ENCODE results near the gene EIF2B2. TPM values are rescaled to one million over a fixed set of nuclear protein-coding genes. Genes with fewer than 3 reads are reported as not detected.

EIF2B2 gene
- total RNA-seq, 1 donor from 2014 or later: 51.7 TPM

GRCh38 chr14:74973905-74974363 lies 28.8 kb upstream of the EIF2B2 start:
- no peak for DNase-seq (ENCODE audit: low spot score)

DNA sequence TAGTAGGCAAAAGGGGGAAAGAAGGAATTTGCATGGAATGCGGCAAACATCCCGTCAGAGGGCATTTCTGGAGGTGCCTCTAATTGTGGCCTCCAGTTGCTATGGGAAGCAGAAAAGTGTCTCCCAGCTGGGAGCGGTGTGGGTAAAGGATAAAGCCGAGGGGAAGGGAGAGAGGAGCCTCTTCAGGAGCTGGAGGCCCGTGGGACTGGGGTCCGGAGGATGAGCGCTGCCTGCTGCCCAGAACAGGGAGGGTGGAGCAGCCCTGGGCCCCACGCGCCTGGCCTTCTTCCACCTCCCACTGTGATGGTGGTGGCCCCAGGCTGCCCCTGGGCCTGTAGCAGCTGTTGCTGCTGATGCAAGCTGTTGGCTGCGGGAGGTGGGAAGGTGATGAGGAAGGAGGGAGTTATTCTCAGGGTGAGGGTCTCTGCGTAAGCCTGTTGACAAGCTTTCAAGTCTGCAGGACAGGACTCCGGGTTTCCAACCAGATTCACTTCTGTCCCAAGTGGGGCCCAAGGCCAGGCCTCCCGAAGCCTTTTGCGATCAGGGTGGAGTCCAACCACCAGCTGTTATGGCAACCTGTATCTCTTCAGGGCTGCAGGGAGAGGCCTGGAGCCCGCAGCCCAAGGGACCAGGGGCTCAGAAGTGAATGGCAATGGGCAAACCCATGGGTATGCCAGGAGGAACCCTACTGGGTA lies 28.2 kb upstream of the EIF2B2 start:
- no peak for DNase-seq (ENCODE audit: low spot score)

DNA sequence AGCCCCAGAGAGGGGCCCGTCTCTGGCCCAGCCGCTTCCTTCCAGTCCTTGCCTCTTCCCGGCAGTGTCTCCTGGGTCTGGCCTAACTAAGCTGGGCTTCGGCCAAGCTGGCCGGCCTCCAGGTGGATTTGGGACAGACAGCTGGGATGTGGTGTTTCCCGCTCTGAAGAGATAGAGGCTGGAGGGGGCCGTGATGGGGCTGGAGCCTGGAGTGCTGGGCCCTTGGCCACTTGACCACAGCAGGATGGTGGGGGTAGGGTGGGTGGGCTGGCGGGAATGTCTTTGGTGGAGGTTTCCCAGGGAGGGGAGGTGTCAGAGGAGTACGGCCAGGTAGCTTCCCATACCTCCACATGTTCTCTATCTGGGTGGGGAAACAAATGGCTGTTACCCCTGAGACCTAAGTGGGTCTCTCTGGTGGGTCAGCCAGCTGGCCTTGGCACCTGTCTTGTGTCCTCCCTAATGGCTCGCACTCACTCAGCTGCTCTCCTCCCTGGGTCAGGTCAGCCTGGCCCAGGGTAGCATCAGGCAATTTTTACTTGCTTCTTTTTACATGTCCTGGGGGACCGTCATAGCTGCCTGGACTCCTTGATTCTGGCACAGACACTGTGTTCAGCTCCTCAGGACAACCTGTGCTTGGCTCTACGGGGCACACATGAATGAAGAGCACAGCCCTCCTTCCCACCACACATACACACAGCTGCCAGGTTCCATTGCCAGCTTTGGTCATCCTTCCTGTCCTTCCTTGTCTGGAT lies 27.5 kb upstream of the EIF2B2 start:
- peak; percentile 40 for DNase-seq (ENCODE audit: low spot score)

GRCh38 chr14:74976264-74977113 lies 26.2 kb upstream of the EIF2B2 start:
- DNase-seq (ENCODE audit: low spot score): no peak

DNA sequence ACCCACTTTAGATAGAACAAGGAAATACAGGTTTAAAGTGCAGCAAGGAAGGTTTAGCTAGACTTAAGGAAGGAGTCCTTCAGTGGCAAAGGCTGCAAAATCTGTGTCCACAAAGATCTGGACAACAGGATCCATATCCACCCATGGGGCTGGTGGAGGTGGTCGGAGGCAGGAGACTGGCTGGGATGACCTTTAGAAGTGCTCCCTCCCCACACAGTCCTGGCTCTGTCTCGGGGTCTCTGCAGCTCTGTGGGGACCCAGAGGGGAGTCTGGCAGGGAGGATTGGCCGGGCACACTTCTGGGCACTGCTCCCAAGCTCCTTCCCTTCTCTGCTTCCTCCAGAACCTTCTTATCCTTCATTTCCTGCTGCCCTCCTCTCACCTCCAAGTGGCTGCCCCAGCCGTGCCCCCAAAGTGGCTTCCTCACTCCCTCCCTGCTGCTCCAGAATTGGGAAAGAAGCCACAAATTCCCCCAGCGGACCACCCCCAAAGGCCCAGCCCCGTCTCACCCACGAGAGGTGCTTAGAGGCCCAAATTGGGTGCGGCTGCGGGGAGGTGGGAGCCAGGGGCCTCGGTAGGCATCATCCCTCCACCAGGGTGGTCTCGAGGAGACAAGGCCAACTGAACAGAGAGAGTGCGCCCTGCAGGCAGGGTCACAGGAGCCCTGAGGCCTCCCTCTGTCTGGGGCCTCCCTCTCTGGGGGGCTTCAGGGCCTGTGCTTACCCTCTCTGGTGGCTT lies 25.4 kb upstream of the EIF2B2 start:
- DNase-seq (ENCODE audit: low spot score): no peak

GRCh38 chr14:74977901-74978385 lies 24.8 kb upstream of the EIF2B2 start:
- DNase-seq (ENCODE audit: low spot score): no peak

- DNase-seq (ENCODE audit: low spot score): no peak
Observed at GRCh38 chr14:74978416-74978947, 24.2 kb upstream of the EIF2B2 start.

DNA sequence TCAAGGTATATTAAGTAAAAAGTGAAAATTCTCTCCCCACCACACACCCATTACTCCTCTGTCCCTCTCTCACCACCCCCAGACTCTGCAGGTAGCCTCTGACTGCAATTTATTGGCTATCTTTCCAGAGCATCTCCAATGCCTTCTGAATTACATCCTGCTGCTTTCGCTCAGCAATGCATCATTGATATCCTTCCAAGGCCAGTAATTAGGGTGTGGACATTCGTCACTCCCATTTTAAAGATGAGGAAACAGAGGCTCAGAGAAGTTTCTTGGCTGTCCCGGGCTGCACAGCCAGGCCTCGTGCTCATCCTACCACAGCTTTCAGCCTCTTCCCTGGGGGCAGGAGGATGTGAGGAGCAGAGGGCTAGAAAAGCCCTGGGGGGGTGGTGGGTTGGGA lies 23.7 kb upstream of the EIF2B2 start:
- no peak for DNase-seq (ENCODE audit: low spot score)

- no peak for DNase-seq (ENCODE audit: low spot score)
Observed at GRCh38 chr14:74979442-74980397, 23.0 kb upstream of the EIF2B2 start.

GRCh38 chr14:74980398-74980730 lies 22.4 kb upstream of the EIF2B2 start:
- DNase-seq (ENCODE audit: low spot score): no peak

DNA sequence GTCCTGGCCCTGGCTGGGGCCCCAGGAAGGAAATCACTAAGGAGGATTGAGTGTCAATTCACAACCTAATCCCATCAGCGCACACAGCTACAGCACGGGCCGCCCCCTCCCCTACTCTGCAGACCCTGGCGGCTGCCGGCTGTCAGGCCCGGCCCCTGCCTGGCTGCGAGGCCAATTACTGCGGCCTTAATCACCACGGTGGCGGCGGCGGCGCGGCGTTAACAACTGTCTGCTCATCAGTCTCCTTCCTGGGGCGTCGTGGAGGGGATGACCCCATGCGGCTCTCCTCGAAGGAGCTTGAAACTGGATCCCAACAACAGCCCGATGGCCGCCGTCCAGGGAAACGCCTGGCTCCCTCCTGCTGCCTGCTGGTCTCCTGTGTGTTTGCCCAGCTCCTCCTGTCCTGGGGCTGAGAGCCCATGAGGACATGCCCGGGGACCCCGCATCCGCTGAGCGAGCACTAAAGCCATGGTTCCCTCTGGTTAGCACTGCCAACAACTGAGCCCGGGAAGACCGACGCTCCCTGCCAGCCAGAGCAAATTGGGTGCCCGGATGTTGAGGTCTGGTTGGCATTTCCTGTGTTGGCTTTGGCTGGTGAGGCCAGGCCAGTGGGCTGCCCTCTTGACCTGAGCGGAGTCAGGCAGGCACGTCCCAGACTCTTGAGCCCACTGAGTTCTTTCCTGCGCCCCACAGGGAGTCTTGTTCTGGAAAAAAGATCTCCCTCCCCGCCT lies 21.8 kb upstream of the EIF2B2 start:
- no peak for DNase-seq (ENCODE audit: low spot score)

DNA sequence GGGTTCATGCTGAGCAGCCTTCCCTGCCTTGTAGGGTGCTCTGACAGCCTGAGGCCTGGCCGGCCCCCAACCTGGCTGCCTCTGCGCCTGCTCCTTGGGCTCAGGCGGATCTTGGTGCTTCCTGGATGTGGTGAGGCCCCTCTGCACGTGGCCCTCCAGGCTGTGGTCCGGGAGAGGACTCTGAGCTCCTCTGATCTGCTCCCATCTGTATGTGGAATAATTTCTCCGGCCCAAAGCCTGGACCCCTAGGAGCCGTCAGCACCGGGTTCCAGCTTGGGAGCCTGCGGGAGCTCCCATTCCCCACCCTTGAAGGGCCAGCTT lies 21.3 kb upstream of the EIF2B2 start:
- DNase-seq (ENCODE audit: low spot score): no peak

DNA sequence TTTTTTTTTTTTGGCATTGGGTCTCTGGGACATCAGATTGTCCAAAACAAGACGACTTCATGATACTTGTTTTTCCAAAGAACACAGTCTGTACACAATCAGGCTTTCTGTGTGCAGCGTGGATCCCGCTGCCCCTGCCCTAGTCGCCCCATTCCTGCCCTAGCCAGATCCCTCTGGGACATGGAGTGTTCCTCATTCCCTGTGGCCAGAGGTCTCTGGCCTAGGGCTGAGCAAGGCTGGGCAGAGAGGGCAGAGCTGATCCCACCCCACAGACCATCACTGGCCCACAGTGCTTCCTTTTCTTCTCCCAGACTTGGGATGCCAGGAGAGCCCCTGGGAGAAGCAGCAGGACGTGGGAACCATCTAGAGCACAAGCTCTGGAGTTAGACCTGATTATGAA lies 20.9 kb upstream of the EIF2B2 start:
- no peak for DNase-seq (ENCODE audit: low spot score)

- no peak for DNase-seq (ENCODE audit: low spot score)
Observed at GRCh38 chr14:74982661-74983060, 20.1 kb upstream of the EIF2B2 start.

DNA sequence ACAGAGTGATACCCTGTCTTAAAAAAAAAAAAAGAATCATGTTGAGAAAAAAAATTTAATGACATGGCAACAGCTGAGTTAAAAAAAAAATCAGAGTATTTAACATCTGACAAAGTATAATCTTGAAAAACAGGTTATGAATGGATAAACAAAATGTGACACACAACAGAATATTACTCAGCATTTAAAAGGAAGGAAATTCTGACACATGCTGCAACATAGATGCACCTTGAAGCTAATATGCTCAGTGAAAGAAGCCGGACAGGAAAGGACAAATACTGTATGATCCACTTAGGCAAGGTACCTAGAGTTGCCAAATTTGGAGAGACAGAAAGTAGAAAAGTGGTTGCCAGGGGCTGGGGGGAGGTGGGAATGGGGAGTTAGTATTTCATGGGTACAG lies 19.4 kb upstream of the EIF2B2 start:
- DNase-seq (ENCODE audit: low spot score): no peak

DNA sequence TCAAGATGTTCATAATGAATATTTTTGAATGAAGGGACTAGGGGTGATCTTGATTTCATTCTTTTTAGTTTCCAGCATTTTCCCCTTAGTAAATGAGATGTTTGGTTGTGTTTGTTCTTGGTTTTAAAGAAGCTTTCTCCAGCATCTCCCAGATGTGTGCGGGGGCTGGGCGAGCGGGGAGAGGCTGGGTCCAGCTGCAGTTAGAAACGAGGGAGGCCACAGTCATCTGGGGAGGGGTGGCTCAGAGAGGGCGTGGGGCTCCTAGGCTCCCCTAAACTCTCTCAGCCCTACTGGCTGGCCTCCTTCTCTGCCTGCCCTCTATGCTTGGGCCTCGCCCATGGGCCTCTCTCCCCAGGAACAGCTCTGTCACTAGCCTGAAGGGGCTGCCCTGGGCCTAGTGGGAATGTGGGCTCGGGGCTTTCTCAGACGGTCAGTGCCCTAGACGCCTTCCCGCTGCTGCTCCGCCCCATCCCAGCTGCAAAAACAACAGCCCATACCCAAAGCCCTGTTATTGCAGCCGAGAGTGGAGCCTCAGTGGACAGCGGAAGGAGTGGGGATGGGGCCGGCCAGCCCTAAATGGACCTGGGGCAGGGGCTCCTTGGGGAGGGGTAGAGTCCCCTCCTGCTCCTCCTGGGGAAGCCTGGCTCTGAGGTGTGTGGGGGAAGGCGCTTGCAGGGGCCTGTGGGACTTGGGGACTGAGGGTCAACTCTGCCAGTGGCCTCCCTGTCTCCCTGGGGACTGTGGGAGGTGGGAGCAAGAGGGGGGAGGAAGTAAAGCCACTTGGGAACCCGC lies 18.3 kb upstream of the EIF2B2 start:
- no peak for DNase-seq (ENCODE audit: low spot score)

- DNase-seq (ENCODE audit: low spot score): no peak
Observed at GRCh38 chr14:74985028-74985310, 17.8 kb upstream of the EIF2B2 start.

GRCh38 chr14:74985806-74986205 lies 16.9 kb upstream of the EIF2B2 start:
- no peak for DNase-seq (ENCODE audit: low spot score)

GRCh38 chr14:74988131-74988530 lies 14.6 kb upstream of the EIF2B2 start:
- DNase-seq (ENCODE audit: low spot score): no peak

Data from mucosa of gallbladder (tissue), 1 donor.